HTR-8/SVneo (cell line): ENCODE measurements around the gene PHACTR1.

Experiments
- DNase-seq: peaks from one replicate; pipeline ENCODE4 v3.0.0; 2011; ENCODE audit warnings: low spot score, mixed read lengths; ENCODE audit not compliant: insufficient read length
- FAIRE-seq: peaks from 2 replicates; lab custom pipeline; 2011; peaks lifted over from hg19 to GRCh38; lab: Jason Lieb, UNC

The PHACTR1 gene

DNA sequence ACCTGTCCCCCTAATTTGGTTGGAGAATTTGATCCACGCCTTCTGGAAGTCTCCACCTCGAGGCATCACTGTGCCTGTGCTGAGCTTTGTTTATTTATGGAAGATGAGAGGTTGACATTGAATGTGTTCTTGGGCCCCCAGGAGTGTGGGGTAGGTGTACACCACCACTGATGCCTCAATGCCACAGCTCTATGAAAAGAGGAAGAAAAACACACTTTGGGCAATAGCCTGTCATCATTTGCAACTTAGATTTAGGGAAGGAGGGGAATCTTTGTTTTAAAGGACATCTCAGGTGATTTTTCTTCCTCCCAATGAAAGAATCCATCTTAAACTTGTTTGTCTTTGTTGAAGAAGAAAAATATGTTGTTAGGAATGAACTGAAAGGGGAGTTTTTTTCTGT, 569.1 kb downstream of the PHACTR1 start:
- FAIRE-seq: no peak

GRCh38 chr6:13286181-13286580, 569.6 kb downstream of the PHACTR1 start:
- no peak for DNase-seq
- no peak for FAIRE-seq

More for the DNA sequence above, 569.1 kb downstream of the PHACTR1 start:
- DNase-seq: no peak

DNA sequence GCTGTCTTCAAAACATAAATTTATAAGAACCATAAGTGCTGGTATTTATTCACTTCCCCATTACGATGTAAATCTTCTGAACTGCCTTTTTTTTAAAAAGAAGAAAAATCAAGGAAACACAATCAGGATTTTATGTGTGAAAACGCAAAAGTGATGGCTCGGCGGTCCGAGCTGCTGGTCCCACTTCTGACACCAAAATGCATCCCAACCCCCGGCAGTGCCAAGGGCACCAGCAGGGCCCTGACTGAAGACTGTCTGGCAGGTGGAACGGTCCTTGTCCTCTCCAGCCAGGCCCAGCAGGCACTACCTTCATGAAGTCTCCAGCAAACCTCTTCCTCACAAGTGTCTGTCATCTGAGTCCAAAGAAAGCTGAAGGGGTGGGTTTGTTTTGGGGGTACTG, 570.5 kb downstream of the PHACTR1 start:
- FAIRE-seq: no peak
- DNase-seq: no peak

- DNase-seq (no peak), FAIRE-seq (no peak)
Observed at GRCh38 chr6:13288481-13288880, 571.9 kb downstream of the PHACTR1 start.

DNA sequence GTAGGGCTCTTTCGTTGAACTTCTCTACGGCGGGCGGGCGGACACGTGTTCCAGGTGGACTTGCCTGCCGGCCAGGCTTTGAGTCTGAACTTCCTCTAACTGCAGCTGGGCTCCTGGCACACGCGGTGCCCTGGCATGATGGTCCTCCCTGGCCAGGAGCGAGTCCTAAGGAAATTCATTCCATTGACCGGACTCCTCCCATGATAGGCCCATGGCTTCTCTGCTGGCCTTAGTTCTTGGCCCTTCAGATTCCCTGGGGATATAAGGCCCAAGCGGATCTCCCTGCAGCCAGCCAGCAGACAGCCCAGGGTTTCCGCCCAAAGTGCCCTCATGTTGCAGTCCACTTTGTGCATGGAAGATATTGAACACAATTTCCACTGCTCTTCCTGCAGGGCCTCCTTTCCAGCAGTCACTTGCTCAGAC, 572.4 kb downstream of the PHACTR1 start:
- DNase-seq: no peak
- no peak for FAIRE-seq

- FAIRE-seq (no peak), DNase-seq (no peak)
Observed at GRCh38 chr6:13289789-13290318, 573.3 kb downstream of the PHACTR1 start.

GRCh38 chr6:13290335-13290734, 573.8 kb downstream of the PHACTR1 start:
- FAIRE-seq: no peak
- no peak for DNase-seq

- no peak for DNase-seq
- FAIRE-seq: no peak
Observed at GRCh38 chr6:13292774-13293173, 576.2 kb downstream of the PHACTR1 start.

DNA sequence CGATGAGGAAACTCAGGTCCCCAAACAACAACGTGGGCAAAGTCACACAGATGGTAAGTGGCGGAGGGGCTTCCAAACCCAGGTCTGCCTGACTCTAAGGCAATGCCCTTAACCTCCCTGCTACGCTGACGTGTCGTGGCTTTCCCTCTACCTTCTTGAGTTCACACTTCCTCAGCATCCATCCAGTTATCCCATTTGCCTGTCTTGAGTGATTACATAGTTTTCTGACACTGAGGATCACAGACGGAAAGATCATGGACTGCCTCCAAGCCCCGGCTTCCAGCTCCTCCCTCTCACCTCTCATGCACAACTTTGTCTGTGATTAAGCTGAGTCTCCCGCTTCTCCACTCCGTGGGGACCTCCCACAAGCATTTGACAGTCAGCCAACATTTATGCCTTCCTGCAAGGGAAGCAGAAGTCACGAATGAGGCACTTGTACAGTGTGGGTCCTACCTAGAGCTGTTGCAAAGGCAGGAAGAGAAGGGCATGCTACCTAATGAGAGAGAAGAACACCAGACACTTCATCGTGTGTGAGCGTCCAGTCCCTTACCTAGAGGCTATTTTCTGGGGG, 578.0 kb downstream of the PHACTR1 start:
- FAIRE-seq (no peak), DNase-seq (no peak)

- DNase-seq: no peak
- no peak for FAIRE-seq
Observed at GRCh38 chr6:13295576-13295975, 579.0 kb downstream of the PHACTR1 start.

GRCh38 chr6:13296536-13296997, 580.0 kb downstream of the PHACTR1 start:
- FAIRE-seq (no peak), DNase-seq (no peak)

- no peak for DNase-seq
- FAIRE-seq: no peak
Observed at GRCh38 chr6:13297391-13297790, 580.8 kb downstream of the PHACTR1 start.

GRCh38 chr6:13298446-13298845, 581.9 kb downstream of the PHACTR1 start:
- no peak for DNase-seq
- FAIRE-seq: no peak

DNA sequence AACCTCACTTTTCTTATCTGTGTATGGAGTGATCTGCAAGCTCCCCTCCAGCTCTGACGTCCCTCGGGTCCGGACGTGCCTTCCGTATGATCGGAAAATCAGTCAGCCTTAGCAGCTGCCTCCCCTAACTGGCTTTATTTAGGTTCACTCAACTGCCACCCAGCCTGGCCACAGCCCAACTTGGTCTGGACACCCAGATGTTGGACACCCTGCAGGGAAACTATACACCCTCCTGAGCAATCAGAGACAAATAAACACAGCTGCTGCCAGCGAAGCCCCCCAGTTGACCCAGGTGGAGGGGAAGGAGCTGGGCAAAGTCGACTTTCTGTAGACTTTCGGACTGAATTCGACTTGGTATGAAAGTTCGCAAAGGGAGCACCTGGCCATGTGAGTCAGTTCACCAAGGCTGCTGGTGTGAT, 582.8 kb downstream of the PHACTR1 start:
- DNase-seq (no peak), FAIRE-seq (no peak)

DNA sequence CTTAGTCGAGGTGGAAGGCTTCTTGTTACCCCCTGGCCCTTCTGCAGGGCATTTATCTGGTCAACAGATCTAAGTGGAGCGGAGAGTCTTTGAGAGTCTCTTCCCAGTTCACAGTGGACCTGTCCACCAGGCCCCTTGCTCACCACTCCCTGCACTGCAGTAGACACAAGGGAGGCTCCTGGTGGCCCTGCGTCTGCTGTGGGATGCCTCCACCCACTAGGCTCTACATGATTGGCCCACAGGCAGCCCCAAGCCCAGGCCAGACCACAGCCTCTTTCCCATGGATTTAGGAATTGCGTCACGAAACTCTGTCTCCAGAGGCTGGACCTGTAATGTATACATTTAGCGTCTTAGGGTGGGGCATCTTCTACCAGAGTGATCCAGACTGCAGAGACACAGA, 583.4 kb downstream of the PHACTR1 start:
- FAIRE-seq: no peak
- no peak for DNase-seq

- no peak for DNase-seq
Observed at GRCh38 chr6:13300643-13301590, 584.4 kb downstream of the PHACTR1 start.

DNA sequence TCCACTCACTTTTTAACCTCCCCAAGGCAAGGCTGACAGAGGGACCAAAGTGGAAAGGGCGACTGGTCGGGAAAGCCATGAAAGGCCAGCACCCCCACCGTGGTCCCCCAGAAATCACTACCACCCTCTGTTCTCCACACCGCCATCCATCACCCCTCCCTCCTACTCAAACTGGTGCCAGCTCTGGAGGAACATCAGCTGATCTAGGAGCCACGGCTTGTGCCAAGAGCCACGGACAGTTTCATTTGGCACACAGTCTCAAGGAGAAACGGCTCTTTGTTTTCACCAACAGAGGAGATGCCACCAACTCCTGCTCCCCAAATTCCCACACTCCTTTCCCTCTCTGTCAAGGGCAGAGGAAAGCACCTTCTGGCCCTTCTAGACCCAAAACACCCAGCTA, 585.7 kb downstream of the PHACTR1 start:
- no peak for DNase-seq
- FAIRE-seq: no peak

More at GRCh38 chr6:13300643-13301590, 584.4 kb downstream of the PHACTR1 start:
- FAIRE-seq: no peak

- DNase-seq: peak; percentile 82
- FAIRE-seq: no peak
Observed at GRCh38 chr6:13302751-13303667, 586.4 kb downstream of the PHACTR1 start.

DNA sequence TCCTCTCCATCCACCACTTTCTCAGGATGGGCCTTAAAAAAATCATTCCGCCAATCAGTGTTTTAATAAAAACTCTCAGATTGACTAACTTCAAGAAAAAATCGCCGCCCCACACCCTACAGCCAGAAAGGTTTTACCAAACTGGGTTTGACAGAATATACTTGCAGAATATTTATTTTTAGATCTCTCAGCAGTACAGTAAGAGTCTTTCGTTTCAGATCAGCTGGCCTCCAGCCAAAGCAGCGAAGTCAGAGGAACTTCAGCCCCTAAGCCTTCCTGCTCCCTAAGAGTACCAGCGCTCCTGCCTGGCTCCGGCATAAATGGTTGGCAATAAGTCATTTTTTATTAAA, 587.1 kb downstream of the PHACTR1 start:
- no peak for DNase-seq
- FAIRE-seq: no peak

DNA sequence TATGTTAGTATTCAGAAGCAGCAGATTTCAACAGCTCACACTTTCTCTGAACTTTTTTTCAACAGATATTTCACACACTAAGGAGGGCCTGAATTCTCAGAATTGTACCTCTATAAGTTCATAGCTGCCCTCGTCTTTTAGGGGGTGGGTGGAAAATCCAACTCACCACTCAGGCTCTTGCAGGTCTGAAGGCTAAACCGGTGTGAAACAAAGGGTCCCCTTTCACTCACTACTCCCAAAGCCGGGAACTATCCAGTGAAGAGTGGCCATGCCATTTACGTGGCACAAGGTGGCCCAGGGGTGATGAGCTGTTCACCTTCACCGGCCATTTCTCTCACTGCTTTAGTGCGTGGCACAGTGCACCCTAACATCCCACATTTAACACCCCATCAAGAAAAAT, 587.5 kb downstream of the PHACTR1 start:
- DNase-seq: no peak
- no peak for FAIRE-seq
